ENCODE results near the gene CP. TPM values are rescaled to one million over a fixed set of nuclear protein-coding genes. Genes with fewer than 3 reads are reported as not detected.

Gene CP
- total and polyA plus RNA-seq, 9 of the 15 experiments (the other 6 are each of a cell fraction or from before 2014, with no cell fraction given) = 0.30 to 0.75 TPM; not detected in 7

GRCh38 chr3:149224736-149225594 lies 3.3 kb upstream of the CP start (continued):
- TF ChIP-seq NKRF (IDR thresholded peaks at IDR 0.05; ENCODE audit: borderline replicate concordance) = no peak
- TF ChIP-seq ZC3H11A (IDR thresholded peaks at IDR 0.05; ENCODE audit: low read depth, low read length) = no peak
- TF ChIP-seq ZNF134 (CRISPR knock-in tag; conservative IDR thresholded peaks at IDR 0.05) = no peak
- no peak for TF ChIP-seq ZNF584 (CRISPR knock-in tag; IDR thresholded peaks at IDR 0.05; ENCODE audit: low read depth)
- TF ChIP-seq MAFF (IDR thresholded peaks at IDR 0.05; ENCODE audit: low read length) = no peak
- TF ChIP-seq ZSCAN29 (IDR thresholded peaks at IDR 0.05) = no peak
- peak; percentile 37 to 67; a peak in 1 of 4 replicates for TF ChIP-seq TEAD1 (CRISPR knock-in tag; IDR thresholded peaks at IDR 0.05)
- no peak for TF ChIP-seq MCM7 (IDR thresholded peaks at IDR 0.05)
- no peak for TF ChIP-seq ATF6 (CRISPR knock-in tag; IDR thresholded peaks at IDR 0.05)
- TF ChIP-seq NCOA4 (IDR thresholded peaks at IDR 0.05; ENCODE audit: partially characterized antibody) = no peak
- peak; percentile 35 for TF ChIP-seq TCF3 (CRISPR knock-in tag; IDR thresholded peaks at IDR 0.05)
- TF ChIP-seq FOXJ3 (CRISPR knock-in tag; IDR thresholded peaks at IDR 0.05) = no peak
- TF ChIP-seq ID3 (CRISPR knock-in tag; IDR thresholded peaks at IDR 0.05) = no peak
- TF ChIP-seq ID3 (tag; IDR thresholded peaks at IDR 0.05) = no peak
- no peak for TF ChIP-seq ZNF165 (CRISPR knock-in tag; IDR thresholded peaks at IDR 0.05; ENCODE audit: borderline replicate concordance)
- TF ChIP-seq ZNF780A (CRISPR knock-in tag; IDR thresholded peaks at IDR 0.05) = no peak
- TF ChIP-seq ATF3 (IDR thresholded peaks at IDR 0.05) = peak; percentile 37
- TF ChIP-seq ATF3 (CRISPR knock-in tag; conservative IDR thresholded peaks at IDR 0.05) = no peak
- TF ChIP-seq PKNOX1 (IDR thresholded peaks at IDR 0.05) = peak; percentile 31; the same call in 1 of the 2 replicates
- TF ChIP-seq SMAD2 (IDR thresholded peaks at IDR 0.05; ENCODE audit: low read depth, low read length) = no peak
- no peak for TF ChIP-seq MBD2 (IDR thresholded peaks at IDR 0.05; ENCODE audit: borderline replicate concordance, low read depth)
- no peak for TF ChIP-seq CXXC5 (CRISPR knock-in tag; IDR thresholded peaks at IDR 0.05)
- no peak for TF ChIP-seq GATAD2B (IDR thresholded peaks at IDR 0.05; ENCODE audit: borderline replicate concordance)
- no peak for TF ChIP-seq ZFX (CRISPR knock-in tag; IDR thresholded peaks at IDR 0.05)
